ENCODE results near the gene CD200R1.

The CD200R1 gene

GRCh38 chr3:112881891-112882290 is 93.0 kb downstream of the CD200R1 start:
- no peak for TF ChIP-seq CTCF (IDR thresholded peaks at IDR 0.05; ENCODE audit: low read depth, low read length)
- no peak for DNase-seq (ENCODE audit: low read depth in 2 of 2)
- H3K4me3 ChIP-seq (replicated peaks in 1 of 2; ENCODE audit: low read depth in 2 of 2, low read length in 2 of 2) = no peak overlapping the region

GRCh38 chr3:112875561-112875960 is 99.3 kb downstream of the CD200R1 start:
- no peak for DNase-seq (ENCODE audit: low read depth in 2 of 2)
- H3K4me3 ChIP-seq (replicated peaks in 1 of 2; ENCODE audit: low read depth in 2 of 2, low read length in 2 of 2) = no peak overlapping the region

GRCh38 chr3:112874725-112875124 is 100.2 kb downstream of the CD200R1 start:
- DNase-seq (ENCODE audit: low read depth in 2 of 2) = no peak
- H3K4me3 ChIP-seq (replicated peaks in 1 of 2; ENCODE audit: low read depth in 2 of 2, low read length in 2 of 2) = no peak overlapping the region
- TF ChIP-seq CTCF (IDR thresholded peaks at IDR 0.05; ENCODE audit: low read depth, low read length) = no peak

More at GRCh38 chr3:112875561-112875960, 99.3 kb downstream of the CD200R1 start:
- TF ChIP-seq CTCF (IDR thresholded peaks at IDR 0.05; ENCODE audit: low read depth, low read length) = no peak

GRCh38 chr3:112873632-112874031 is 101.3 kb downstream of the CD200R1 start:
- no peak overlapping the region for H3K4me3 ChIP-seq (replicated peaks in 1 of 2; ENCODE audit: low read depth in 2 of 2, low read length in 2 of 2)
- no peak for TF ChIP-seq CTCF (IDR thresholded peaks at IDR 0.05; ENCODE audit: low read depth, low read length)
- DNase-seq (ENCODE audit: low read depth in 2 of 2) = no peak

GRCh38 chr3:112871735-112872134 is 103.2 kb downstream of the CD200R1 start:
- no peak for TF ChIP-seq CTCF (IDR thresholded peaks at IDR 0.05; ENCODE audit: low read depth, low read length)
- no peak overlapping the region for H3K4me3 ChIP-seq (replicated peaks in 1 of 2; ENCODE audit: low read depth in 2 of 2, low read length in 2 of 2)
- DNase-seq (ENCODE audit: low read depth in 2 of 2) = no peak

Measured in cardiac fibroblast (primary cell).